GM21447 (cell line): ENCODE measurements around the gene RAPGEF5.

Experiments
- ATAC-seq: cut with Tn5 transposase; IDR thresholded peaks from one replicate; pipeline ENCODE4 v1.9.1; 2021; ENCODE audit not compliant: unreplicated experiment

RAPGEF5 gene

DNA sequence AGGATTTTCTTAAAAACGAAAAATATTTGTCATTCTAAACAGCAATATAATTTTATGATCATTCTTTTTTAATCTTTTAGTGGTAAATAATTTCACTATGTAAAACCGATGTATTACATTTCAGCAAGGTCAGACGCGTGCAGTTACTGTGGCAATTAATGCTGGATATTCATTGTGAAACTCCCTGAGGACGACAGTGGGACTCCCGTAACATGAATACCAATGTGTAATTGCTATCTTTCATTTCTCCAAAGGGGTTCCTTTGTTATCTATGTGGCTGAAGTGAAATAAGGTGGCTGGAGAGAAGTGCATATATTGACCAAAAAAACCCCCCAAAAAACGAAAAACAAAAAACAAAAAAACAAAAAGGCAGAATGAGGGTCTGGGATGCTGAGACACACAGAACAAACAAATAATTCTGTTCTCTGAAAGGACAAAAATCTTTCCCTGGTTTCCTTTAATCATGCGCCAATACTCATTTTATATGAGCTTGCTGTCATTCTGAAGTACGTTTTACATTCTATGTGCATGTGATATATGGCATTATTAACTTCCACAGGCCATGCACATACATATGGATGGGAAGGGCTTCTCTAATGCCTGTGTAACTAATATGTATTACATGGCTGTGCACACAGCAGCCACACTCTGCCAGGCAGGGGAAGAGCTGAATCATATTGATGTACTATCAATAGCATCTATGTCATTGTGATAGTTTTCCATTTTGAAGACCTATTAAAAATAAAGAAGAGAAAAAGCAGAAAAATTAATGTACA lies 161.4 kb downstream of the RAPGEF5 start:
- ATAC-seq, result no peak

DNA sequence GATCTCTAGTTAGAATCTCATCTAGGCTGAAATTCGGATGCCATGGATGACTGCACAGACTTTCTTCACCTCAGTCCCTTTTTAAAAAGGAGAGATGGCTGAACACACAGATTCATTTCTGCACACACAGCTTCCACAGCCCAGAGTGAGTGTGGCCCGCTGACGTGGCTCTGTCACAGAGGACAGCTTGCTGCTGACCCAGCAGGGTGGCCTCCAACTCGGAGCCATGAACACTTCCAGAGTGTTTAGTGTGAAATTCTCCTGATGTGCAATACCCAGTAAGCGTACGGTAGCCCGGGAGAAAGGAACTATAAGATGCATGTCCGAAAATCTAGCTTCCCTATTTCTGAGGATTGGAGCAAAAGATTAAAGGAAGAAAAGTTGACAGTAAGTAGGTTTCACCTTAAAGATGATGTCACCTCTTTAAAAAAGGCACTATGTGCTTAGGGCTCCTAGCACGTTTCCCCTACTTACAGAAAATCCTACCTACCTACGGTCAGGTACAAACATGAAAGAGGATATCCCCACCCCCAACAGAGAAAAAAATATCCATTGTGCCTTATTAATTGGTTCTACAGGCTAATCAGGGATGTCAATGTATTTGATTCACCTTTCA lies 162.2 kb downstream of the RAPGEF5 start:
- no peak for ATAC-seq

DNA sequence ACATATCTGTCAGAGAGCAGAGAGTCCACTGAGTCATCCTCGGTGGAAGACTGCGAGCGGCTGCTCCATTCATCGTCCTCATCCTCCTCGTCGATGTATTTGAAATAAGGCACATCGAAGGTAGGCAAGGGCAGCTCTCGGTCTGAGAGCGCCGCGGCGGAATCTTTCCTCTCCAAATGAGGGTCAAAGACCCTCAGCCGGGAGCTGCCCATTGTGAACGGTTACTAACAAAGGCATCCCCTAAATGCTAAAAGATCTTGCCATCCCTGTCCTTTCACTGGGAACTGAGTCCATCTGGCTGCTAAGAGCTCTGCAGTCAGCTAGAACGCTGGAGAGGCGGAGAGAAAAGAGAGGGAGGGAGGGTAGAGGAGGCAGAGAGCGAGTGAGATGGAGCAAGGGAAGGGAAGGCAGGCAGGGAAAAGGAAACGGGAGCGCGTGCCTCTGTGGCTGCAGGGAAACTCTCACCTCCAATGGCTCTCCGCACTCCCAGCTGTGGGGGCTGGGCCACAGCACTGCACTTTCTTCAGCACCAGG lies 163.4 kb downstream of the RAPGEF5 start:
- ATAC-seq, result no peak

DNA sequence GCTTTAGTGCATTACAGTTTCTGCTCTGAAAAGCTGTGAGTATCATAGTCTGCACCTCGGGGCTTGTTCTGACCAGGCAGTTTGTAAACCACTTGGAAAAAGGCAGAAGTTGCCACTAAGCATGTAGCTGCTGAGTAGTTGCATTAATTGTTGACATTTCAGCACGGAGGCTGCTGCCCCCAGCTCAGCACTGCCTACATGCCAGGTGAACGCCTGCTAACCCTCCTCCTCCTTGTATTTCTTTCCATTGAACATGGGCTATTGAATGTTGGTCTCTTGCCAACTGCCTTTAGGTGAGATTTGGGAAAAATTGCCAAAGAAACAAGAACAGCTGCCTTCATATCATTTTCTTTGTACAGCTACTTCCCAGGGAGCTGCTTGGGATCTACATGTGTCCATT lies 164.2 kb downstream of the RAPGEF5 start:
- no peak for ATAC-seq

DNA sequence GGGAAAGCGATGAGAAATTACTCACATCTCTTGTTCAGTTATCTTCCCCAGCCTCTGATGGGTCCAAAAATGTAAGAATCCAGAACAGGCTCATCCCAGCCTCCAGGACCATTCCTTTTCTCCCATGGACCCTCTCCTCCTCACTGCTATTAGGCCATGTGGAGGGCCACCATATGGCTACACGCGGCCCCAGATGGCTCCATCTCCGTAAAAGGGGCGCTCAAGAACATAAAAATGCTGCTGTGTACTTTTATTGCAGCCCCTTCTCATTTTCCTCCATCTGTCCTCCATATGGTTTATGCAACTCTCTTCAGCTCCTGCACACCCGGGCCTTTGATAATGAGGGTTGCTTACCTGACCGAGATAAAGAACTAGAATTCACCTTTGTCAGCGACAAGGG lies 166.2 kb downstream of the RAPGEF5 start:
- no peak for ATAC-seq

DNA sequence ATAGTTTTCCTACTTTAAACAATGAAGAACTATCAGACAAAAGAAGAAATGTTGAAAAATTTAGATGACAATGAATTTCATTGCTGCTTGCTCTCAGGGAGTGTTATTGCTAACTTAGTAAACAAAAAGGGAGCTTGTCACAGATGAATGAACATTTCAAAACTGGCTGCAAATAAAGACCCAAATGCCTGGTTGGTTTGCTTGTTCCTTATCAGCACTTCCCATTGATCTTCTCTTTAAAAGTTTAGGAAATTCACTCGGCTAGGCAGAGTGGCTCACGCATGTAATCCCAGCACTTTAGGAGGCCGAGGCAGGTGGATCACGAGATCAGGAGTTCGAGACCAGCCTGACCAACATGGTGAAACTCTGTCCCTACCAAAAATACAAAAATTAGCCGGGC lies 167.2 kb downstream of the RAPGEF5 start:
- ATAC-seq, result no peak

DNA sequence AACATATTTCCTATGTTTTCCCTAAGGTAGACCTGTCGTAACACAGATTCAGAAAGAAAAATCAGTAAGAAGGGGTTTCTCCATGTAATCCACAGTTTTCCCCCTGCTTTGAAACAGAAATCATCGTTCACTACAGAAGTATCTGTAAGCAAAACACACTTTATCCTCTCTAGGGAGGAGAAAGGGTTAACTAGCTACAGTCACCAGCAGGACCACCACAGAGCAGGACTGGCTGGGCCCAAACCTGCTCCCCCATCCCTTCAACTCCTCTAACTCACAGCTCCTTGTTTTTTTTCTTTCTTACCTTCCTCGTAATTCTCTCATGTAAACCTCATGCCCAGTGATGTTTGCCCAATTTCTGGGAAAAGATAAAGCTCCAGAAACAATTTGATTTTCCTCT lies 167.7 kb downstream of the RAPGEF5 start:
- ATAC-seq, result no peak

DNA sequence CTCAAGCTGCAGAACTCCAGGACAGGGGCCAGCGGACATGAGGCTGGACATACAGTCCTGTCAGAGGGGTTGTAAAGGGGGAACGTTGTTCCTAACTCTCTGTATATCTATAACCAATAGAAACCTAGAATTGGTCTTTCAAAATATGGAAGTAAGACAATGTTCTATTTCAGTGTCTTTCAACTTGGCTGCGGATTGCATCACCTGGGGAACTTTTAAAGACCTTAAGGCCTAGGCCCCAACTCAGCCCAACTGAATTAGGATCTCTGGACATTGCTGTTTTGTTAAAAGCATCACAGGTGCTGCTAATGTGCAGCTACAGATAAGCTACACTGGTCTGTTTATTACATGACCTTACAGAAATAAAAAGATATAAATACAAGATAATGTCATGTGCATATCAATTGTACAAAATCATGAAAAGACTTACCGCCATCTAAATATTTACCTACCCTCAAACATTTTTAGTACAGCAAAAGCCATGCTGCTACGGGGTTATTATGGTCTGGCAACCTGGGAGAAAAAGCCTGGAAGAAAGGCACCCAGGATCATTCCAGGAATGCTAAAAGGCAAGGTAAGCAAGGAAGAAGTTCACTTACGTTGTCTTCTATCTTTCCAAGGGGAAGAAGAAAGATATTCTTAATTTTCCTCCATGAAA lies 169.1 kb downstream of the RAPGEF5 start:
- no peak for ATAC-seq

DNA sequence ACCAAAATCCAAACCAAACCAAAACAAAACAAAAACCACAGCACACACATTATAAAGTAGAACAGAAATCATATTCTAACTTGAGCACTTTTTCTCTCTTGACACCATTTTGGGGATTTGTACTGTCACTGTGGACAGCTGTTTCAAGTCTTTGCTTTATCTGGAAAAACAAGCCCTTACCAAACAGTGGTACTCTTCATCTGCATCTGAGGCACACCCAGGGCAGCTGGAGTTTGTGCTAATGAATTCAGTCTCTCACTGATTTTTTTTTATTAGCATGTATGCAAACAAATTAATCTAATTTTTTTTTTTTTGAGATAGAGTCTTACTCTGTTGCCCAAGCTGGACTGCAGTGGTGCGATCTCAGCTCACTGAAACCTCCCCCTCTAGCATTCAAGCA lies 171.4 kb downstream of the RAPGEF5 start:
- ATAC-seq, result no peak

DNA sequence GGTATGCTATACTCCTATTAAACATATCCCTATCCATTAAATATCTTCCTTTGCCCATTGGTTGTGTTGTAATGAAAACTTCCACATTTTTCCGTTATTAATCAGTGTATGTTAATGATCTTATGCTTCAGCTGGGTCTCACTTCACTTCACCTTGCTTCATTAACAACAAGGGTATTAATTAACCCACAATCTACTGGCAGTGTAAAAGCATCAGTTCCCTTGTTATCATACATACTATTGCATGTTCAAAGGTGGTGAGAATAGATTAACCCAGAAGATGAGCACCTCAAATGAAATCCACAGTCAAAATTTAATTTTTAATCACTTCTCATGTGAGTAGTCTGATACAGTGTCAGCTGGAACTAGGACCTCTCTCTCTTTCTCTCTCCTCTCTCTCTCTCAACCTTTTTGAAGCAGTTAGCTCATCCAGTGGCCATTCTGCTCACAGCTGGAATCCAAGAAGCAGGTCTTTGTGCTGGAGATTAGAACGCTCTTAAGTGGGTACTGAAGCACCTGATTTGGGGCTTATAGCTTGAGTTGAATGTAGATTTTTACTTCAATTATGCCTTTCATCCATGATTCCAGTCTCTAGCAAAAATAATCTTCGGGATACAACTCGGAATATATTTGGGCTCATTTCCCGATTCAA lies 172.3 kb downstream of the RAPGEF5 start:
- ATAC-seq, result no peak

DNA sequence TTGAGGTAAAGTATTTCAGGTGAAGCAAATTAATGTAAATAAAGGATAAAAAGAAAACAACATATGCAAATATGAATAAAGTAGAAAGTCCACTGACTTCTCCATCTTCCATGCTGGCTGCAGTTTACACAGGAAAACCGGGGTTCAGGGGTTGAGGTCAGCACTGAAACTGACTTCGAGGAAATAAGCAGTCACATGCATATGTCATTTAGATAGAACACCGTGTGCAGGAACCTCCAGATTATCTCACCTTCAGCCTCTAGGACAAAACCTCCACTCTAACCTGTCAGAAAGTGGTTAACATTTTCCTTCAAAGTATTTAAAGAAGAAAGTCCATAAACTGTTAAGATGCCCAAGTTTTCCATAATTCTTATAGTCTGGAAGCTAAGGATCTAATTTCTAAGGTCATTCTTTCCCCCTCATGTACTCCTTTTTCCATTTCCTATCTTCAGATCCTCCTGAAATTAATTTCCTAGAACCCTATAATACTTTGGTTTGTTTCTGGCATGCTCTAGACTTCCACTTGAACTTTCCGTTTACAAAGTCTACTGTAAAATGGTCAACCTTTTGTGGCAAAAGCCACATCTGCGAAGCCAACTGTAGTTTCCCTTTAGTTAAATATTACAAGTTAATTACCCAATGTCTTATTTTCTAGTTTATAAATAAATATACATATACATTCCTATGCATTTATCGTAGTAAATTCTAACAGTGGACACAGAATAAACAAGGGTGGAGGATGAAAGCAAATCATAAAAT lies 173.3 kb downstream of the RAPGEF5 start:
- no peak for ATAC-seq

DNA sequence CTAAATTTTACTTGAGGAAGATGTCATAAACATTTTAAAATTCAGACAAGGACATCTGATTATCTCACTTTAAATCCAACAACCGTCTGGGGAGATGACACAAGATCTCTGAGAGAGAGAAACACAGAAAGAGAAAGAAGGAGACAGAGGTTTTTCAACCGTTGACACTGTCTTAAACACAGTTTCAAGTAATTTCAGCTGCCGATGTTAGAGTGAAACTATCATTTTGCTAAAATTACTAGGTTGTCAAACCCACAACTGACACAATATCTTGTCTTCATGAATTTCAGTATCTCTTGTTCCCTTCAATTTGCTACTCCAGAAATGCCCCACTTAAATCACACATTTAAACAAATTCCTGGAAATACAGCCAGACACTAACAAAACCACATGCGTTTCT lies 174.8 kb downstream of the RAPGEF5 start:
- no peak for ATAC-seq

DNA sequence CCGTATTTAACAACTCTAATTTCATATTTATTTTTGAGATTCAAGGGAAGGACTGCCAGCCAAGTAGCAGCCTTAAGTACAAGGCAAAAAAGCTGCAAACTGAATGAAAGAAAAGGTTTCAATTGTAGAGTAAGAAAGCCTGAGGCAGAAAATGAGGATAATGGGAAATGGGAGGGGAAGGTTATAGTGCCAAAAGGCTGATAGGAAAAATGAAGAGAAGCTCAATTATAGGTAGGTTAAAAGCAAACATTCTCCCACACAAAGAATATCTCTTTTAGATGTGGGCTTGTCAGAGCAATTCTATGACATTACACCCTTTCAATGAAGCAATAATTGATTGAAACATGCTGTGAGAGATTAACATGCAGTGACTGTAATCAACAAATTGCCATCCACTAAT lies 175.3 kb downstream of the RAPGEF5 start:
- no peak for ATAC-seq

DNA sequence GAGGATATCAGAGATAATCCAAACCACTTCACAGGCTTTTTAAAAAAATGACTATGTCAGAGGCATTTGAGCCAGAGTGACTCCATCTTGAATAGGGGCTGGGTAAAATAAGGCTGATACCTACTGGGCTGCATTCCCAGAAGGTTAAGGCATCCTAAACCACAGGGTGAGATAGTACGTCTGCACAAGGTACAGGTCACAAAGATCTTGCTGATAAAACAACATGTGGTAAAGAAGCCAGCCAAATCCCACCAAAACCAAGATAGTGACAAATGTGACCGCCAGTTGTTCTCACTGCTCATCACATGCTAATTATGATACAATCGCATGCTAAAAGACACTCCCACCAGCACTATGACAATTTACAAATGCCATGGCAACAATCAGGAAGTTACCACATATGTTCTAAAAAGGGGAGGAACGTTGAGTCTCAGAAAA lies 177.5 kb downstream of the RAPGEF5 start:
- ATAC-seq, result no peak

DNA sequence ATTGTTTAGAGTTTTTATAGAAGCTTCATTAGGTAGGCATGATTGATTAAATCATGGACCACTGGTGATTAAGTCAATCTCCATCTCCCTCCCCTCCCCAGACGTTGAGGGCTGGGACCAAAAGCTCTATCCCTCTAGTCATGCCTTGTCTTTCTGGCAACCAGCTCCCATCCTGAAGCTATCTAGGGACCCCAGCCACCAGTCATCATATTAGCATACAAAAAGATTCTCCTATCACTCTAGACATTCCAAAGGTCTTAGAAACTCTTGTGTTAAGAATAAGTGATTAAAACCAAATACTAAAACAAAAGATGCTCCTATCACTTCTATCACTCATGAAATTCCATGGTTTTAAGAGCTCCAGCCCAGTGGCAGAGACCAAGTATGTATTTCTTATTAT lies 178.2 kb downstream of the RAPGEF5 start:
- ATAC-seq, result no peak

DNA sequence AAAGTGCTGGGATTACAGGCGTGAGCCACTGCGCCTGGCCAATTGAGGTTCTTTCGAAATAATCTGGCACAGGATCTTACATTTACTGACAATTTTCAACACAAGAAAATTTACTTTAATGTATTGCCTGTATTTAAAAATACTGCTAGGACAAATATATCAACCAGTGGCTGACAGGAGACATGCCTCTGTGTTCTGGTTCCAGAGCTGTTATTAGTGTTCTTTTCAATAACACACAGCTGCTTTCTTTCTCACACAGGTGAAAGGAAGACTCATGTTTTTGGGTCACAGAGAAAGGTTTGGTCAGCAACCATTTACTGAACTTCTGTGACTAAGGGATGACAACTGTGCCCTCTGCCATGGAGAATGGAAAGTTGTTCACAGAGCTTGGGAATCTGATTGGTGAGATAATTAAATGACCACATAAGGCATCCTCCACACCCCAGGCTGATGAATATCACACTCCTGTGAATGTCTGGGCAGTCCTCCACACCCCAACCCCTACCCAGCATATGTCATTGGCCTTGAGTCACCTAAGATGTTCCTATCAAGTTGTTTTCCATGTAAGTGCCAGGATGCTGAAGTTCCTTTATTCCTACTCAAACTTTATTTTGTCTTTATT lies 180.1 kb downstream of the RAPGEF5 start:
- no peak for ATAC-seq

DNA sequence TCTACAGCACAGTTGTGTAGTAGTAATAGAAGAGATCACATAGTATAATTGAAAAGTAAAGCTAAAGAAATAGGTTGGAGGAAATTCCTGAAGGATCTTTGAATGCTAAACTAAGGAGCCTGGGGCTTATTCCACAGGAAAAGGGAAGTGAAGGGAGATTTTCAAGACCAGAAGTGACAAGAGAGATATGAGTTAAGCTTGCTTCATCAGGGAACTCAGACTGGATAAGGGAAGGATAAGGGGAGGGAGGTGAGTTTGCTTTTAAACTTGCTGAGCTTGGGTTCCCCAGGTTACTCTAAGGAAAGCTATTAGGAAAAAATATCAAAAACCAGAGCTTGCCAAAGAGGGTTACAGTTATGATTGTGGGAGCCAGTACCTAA lies 182.4 kb downstream of the RAPGEF5 start:
- ATAC-seq, result no peak

DNA sequence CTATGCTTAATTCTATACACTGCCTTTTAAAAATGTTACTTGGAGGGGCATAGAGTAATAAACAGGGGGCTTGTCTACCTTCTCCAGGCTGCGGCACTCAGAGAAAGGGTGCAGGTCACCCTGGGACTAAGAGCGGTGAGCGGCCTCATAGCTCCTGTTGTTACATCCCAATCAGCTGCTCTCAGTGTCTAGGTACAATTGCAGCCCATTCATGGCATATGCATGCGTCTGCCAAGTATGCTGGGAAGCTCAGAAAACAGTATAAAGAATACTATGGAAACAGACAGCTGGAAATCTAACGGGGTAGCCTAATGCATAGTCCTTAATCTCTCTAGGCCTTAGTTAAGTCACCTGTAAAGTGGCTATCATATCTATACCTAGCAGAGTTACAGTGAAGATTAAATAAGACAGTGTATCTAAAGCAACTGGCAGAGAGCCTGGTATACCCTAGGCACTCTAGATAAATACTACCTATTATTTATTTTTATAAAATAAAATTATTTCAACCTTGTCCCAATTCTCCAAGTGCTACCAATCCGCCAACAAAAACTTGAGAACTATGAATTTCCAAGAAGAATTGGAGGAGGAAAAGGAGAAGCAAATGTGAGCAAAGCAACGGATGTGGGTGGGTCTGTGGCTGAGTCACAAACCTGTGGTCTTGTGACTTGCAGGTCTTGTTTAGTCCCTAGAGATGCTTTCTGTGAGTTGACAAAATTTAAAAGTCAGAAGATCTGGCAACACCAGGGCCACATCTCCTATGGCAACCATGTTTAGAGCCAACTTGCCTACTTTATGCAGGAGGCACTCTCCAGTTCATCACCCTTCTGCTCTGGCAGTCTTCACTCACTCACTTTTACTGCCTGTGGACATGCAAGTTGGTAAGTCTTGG lies 183.0 kb downstream of the RAPGEF5 start:
- ATAC-seq, result peak; percentile 96

DNA sequence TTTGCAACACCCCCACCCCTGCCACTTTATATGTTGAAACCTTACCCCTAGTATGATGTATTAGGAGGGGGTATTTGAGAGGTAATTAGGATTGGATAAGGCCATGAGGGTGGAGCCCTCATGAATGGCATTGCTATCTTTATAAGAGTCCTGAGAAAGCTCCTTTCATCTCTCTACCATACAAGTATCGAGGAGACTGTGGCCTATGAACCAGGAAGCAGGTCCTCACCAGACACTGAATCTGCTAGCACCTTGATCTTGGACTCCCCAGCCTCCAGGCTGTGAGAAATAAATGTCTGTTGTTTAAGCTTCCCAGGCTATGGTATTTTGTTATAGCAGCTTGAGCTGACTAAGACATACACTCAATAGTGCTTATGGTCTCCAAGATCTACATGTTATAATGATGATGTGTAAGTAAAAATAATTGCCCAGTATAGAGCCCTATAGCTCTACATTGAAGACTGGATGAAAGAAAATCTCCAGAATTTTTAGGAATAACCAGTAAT lies 188.8 kb downstream of the RAPGEF5 start:
- ATAC-seq, result no peak
